ENCODE results near the gene HAUS6. TPM values are rescaled to one million over a fixed set of nuclear protein-coding genes. Genes with fewer than 3 reads are reported as not detected.

The HAUS6 gene
- total and polyA plus RNA-seq, 2 of the 8 experiments (the other 6 are each of a cell fraction or from before 2014, with no cell fraction given): 11.7 to 52.4 TPM

- no peak for TF ChIP-seq KDM1A (IDR thresholded peaks at IDR 0.05; ENCODE audit: borderline replicate concordance, low read length)
Observed at GRCh38 chr9:19151425-19152159, 48.9 kb upstream of the HAUS6 start (continued).
